Tibial nerve (tissue), 4 donors: ENCODE results near the gene SNX22. TPM values are rescaled to one million over a fixed set of nuclear protein-coding genes. Genes with fewer than 3 reads are reported as not detected.

ENCODE experiments used
- DNase-seq, 2 donors: peaks; one replicate each; pipeline ENCODE4 v3.0.0-alpha.2; 2019; ENCODE audit warnings: low spot score in 2 of 2
- H3K27ac ChIP-seq, 4 donors: fragments of 200-600 bp; sonication (generic) in 3 of 4; one replicate each; pipeline ENCODE4 v1.5.1; 2017 to 2019; ENCODE audit warnings: mild to moderate bottlenecking in 1 of 4
- H3K27me3 ChIP-seq, 2 donors: fragments of 200-600 bp; sonication (generic) in 1 of 2; one replicate each; pipeline versions ENCODE4 v1.5.1 to v1.6.0; 2017 to 2019
- H3K36me3 ChIP-seq, 3 donors: fragments of 200-600 bp; sonication (generic); one replicate each; pipeline ENCODE4 v1.5.1; 2018 to 2019
- H3K4me1 ChIP-seq, 4 donors: fragments of 200-600 bp; sonication (generic) in 3 of 4; one replicate each; pipeline ENCODE4 v1.5.1; 2017 to 2019
- H3K4me3 ChIP-seq, 4 donors: fragments of 200-600 bp; sonication (generic) in 3 of 4; one replicate each; pipeline ENCODE4 v1.5.1; 2017 to 2019; ENCODE audit warnings: mild to moderate bottlenecking in 1 of 4, moderate library complexity in 1 of 4
- H3K9me3 ChIP-seq, 4 donors: fragments of 200-600 bp; sonication (generic) in 3 of 4; one replicate each; pipeline ENCODE4 v1.5.1; 2017 to 2019
- EP300 ChIP-seq, 2 donors: sonication (generic); formaldehyde crosslinking; IDR thresholded peaks; one replicate each; pipeline ENCODE4 v1.6.1; 2017; ENCODE audit warnings: antibody characterized with exemption in 2 of 2, mild to moderate bottlenecking in 1 of 2
- POLR2A ChIP-seq, 2 donors: fragments of 450-650 bp; IDR thresholded peaks; one replicate each; pipeline ENCODE4 v1.6.1; 2017; ENCODE audit warnings: antibody characterized with exemption in 2 of 2, mild to moderate bottlenecking in 2 of 2, moderate library complexity in 2 of 2
- WGBS, 2 donors: methylation state at CpG; one replicate each; pipeline ENCODE4 v1.1.5; 2018; 5-methylcytosine and 5-hydroxymethylcytosine counted together
- total RNA-seq, 4 donors: library from RNA; depleted of rRNA; stranded (reverse); fragments of >200 nt; gene quantifications; one replicate each; pipeline ENCODE4 v1.1.0, GENCODE V29; 2016
- TF ChIP-seq, protein P1 (sequence below), 5 experiments: fragments of 200-600 bp in 3 of 5; fragments of 450-650 bp in 2 of 5; sonication (generic) in 3 of 5; IDR thresholded peaks; one replicate each; pipeline ENCODE4 v1.5.1; 2016 to 2019; ENCODE audit warnings: antibody characterized with exemption in 5 of 5, mild to moderate bottlenecking in 3 of 5, moderate library complexity in 2 of 5

The SNX22 gene
- total RNA-seq, 4 donors from 2014 or later, result 1.2 to 45.9 (median 28.7) TPM

DNA sequence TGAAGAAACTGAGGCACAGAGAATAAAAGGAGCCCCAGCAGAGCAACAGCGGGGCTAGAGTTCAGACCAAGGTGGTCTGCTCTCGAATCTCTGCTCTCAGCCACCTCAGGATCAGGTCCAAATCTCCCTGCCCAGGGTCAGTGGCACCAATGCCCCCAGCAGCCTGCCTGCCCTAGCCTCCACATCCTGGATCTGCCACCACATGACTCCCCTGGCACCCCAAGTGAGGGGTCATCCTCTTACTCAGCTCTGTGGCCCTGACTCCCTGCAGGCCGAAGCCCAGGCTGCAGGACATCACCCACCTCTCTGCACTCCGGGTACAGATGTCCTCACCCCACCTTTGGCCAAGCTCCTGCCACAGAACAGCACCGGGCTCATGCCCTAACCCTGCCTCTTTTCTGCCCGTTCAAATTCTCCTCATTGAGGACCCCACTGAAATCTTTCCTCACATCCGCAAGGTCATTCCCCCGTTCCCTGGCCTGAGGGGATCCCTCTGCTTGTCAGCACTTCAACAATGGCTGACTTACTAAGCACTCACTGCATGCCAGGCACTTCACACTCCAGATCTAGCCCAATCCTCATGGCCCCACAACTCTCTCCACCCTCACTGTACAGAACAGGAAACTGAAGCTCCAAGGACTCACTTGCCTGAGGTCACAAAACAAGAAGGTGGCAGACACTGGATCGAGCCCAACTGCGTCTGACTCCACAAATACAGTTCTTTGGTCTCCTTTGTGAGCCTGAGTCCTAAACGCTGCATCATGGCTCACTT is 7.0 kb downstream of the SNX22 start:
- peaks cover 0 to 44% (median 26%) of the 10 kb centered on the region in 4 donors for H3K4me1 ChIP-seq

DNA sequence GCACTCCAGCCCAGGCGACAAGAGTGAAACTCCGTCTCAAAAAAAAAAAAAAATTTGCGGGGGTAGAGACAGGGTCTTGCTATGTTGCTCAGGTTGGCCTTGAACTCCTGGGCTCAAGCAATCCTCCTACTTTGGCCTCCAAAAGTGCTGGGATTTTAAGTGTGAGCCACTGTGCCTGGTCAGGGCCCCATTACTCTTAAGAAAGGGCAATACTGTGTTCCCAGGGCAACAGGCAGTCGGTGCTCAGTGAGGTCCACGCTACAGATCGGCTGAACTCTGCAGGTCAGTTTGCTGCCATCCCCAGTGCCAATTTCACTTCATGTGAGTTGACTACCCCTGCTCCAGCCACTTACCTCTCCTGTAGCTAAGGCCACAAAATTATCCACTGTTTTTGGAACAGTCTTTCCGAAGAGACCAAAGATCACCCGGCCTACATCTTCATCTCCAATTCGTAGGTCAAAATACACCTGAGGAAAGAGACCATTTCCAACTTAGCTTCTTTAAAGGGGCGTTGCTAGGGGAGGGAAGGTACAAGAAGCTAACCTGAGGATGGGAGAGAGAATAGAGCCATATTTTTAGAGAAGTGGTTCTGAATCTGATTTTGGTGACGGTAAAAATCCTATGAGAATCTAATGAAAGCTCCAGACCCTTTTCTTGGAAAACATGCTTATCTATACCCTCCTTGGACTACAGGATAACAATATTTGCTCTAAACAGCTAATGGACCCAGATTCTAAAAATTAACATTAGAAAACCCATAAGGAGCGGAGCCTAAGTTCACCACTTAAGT is 10.4 kb downstream of the SNX22 start:
- WGBS, 2 donors, result 46 to 48% methylated on average over 12 of the region's 12 CpGs
- H3K4me3 ChIP-seq, result peak overlapping the region; percentile 53 to 81 (median 70)
- peaks cover 0 to 47% (median 33%) of the 10 kb centered on the region in 4 donors for H3K4me1 ChIP-seq
- no peaks in the 10 kb centered on the region for H3K27me3 ChIP-seq
- TF ChIP-seq, protein P1, sequence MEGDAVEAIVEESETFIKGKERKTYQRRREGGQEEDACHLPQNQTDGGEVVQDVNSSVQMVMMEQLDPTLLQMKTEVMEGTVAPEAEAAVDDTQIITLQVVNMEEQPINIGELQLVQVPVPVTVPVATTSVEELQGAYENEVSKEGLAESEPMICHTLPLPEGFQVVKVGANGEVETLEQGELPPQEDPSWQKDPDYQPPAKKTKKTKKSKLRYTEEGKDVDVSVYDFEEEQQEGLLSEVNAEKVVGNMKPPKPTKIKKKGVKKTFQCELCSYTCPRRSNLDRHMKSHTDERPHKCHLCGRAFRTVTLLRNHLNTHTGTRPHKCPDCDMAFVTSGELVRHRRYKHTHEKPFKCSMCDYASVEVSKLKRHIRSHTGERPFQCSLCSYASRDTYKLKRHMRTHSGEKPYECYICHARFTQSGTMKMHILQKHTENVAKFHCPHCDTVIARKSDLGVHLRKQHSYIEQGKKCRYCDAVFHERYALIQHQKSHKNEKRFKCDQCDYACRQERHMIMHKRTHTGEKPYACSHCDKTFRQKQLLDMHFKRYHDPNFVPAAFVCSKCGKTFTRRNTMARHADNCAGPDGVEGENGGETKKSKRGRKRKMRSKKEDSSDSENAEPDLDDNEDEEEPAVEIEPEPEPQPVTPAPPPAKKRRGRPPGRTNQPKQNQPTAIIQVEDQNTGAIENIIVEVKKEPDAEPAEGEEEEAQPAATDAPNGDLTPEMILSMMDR (IDR thresholded peaks at IDR 0.05), result no peak
- TF ChIP-seq EP300 (IDR thresholded peaks at IDR 0.05), result no peak
- TF ChIP-seq POLR2A (IDR thresholded peaks at IDR 0.05), result no peak
- no peaks in the 10 kb centered on the region for H3K9me3 ChIP-seq
- H3K27ac ChIP-seq, result peak overlapping the region in 3 of 4 donors; percentile 81 to 88 (median 86)
- peaks cover 0 to 47% (median 30%) of the 10 kb centered on the region in 3 donors for H3K36me3 ChIP-seq
- DNase-seq, result no peak

More for the DNA sequence above, 7.0 kb downstream of the SNX22 start:
- Histone ChIP-seq H3K36me3 (peaks cover 5 to 80% (median 43%) of the 10 kb centered on the region in 3 donors), H3K9me3 (no peaks in the 10 kb centered on the region), H3K27me3 (no peaks in the 10 kb centered on the region), H3K4me3 (no peak overlapping the region), H3K27ac (no peak overlapping the region)
- no peak for TF ChIP-seq POLR2A (IDR thresholded peaks at IDR 0.05)
- TF ChIP-seq EP300 (IDR thresholded peaks at IDR 0.05), result no peak
- TF ChIP-seq, protein P1 (IDR thresholded peaks at IDR 0.05), result no peak
- 66 to 67% methylated on average over 11 of the region's 11 CpGs for WGBS, 2 donors
- no peak for DNase-seq

DNA sequence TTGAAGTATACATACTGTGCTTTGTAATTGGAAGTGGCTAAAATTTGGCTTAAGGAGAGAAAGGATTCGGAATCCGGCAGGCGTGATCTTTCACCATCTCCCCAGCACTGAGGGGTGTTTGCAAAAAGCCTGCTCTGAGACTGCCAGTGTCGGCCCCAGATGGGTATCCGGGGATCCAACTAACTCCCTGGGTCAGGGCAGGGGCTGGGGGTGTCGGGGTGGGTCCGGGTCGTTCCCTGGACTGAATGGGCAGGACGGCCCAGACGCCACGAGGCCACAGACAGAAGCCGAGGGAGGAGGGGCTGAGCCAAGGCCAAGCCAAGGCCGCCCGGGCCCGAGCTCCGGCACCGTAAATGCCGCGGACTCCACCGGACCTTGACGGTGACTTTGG is 10.9 kb downstream of the SNX22 start:
- no peaks in the 10 kb centered on the region for H3K27me3 ChIP-seq
- H3K9me3 ChIP-seq, result no peaks in the 10 kb centered on the region
- peaks cover 0 to 41% (median 27%) of the 10 kb centered on the region in 3 donors for H3K36me3 ChIP-seq
- 0 to 1% methylated on average over 7 to 21 of the region's 21 CpGs for WGBS, 2 donors
- peak in 1 of 2 donors; percentile 26 for DNase-seq
- TF ChIP-seq EP300 (IDR thresholded peaks at IDR 0.05) (no peak), POLR2A (IDR thresholded peaks at IDR 0.05) (no peak)
- TF ChIP-seq, protein P1 (IDR thresholded peaks at IDR 0.05), result no peak
- peak overlapping the region; percentile 53 to 81 (median 70) for H3K4me3 ChIP-seq
- H3K4me1 ChIP-seq, result peaks cover 0 to 47% (median 33%) of the 10 kb centered on the region in 4 donors
- H3K27ac ChIP-seq, result peak overlapping the region; percentile 9 to 88 (median 84)

DNA sequence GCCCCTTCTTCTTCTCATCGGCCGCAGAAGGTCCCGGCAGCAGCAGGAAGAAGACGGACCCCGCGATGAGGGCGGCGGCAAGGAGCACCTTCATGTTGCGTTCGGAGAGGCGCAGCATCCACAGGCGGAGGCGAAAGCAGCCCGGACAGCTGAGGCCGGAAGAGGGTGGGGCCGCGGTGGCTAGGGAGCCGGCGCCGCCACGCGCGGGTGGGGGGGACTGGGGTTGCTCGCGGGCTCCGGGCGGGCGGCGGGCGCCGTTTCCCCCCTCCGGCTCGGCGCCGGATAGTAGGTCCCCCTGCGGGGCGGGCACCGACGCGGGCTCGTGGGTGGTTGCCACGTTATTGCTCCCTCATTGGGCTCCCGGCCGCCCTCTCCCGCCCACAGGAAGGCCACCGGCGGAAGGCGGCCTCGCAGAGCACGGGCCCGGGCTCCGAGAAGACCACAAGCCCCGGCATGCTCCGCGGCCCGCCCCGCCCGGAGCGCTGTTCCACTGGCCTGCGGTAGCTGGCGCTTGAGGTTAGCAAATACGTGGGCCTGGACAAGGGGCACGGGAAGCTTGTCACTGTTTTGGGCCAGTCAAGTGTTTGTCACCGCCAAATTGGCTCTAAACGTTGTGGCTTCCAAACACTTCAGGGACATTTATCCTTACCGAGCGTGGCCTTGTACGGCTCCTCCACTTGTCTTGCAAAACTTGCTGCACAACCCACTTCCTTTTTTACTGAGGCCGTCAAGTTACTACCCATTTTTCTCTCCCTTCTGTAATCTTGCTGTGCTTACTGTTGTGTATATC is 11.5 kb downstream of the SNX22 start, which contains the start of gene PPIB:
TSS of gene PPIB (minus strand) at position 154 of the 790 bp plus-strand sequence. CDS start at position 118, 36 bp downstream.
- DNase-seq, result peak; percentile 91 to 93
- no peaks in the 10 kb centered on the region for H3K27me3 ChIP-seq
- H3K4me1 ChIP-seq, result peaks cover 0 to 47% (median 33%) of the 10 kb centered on the region in 4 donors
- H3K4me3 ChIP-seq, result peak within 1 kb of the TSS; percentile 53 to 81 (median 70)
- peaks cover 0 to 36% (median 23%) of the 10 kb centered on the region in 3 donors for H3K36me3 ChIP-seq
- H3K9me3 ChIP-seq, result no peaks in the 10 kb centered on the region
- peak within 1 kb of the TSS; percentile 40 to 88 (median 84) for H3K27ac ChIP-seq
- TF ChIP-seq, protein P1 (IDR thresholded peaks at IDR 0.05), result peak; percentile 35 to 66 (median 49)
- TF ChIP-seq EP300 (IDR thresholded peaks at IDR 0.05), result peak; percentile 83 to 84
- TF ChIP-seq POLR2A (IDR thresholded peaks at IDR 0.05), result peak; percentile 77 to 78
- 1 to 3% methylated on average over 26 to 33 of the region's 69 CpGs for WGBS, 2 donors
